ENCODE measurements around the gene CCT6B.

Gene CCT6B

GRCh38 chr17:34883106-34884000 lies 77.9 kb downstream of the CCT6B start:
- no peak for DNase-seq

- DNase-seq: no peak
Observed at GRCh38 chr17:34879146-34879545, 82.1 kb downstream of the CCT6B start.

Data from NCI-H1092 treated with DMSO at 0.1 percent for 48 hours (cell line).